Stimulated activated CD4-positive, alpha-beta T cell treated with anti-CD3 and anti-CD28 coated beads, TNF-alpha, amount 100 ng/mL, for 4 hours (primary cell): Measurements from ENCODE around the gene GFM1.

Source experiments
- DNase-seq, 3 experiments: peaks; one replicate each; pipeline ENCODE4 v3.0.0-alpha.2; 2020; ENCODE audit warnings: low read depth in 3 of 3

The GFM1 gene

DNA sequence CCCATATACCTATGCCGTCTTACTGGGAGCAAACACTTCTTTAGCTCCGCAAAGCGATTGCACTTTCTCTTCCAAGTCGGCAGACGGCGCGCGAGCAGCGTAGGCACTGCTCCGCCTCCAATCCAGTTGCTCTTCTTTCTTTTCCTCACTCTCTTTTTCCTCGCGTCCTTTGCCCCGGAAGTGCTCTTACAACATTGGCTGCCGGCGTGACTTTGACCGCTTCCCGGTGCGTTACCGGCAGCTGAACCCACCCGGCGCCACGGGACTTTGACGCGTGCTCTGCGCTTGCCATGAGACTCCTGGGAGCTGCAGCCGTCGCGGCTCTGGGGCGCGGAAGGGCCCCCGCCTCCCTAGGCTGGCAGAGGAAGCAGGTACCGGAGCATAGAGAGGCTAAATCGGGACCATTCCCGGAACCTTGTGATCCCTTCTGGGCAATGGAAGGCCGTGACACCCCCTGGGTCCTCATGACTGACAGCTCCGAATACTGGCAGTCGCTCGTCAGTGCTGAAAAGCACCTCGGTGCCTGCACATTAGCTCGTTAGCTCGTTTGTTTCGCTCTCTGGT, at the start of gene GFM1:
TSS of gene GFM1 (plus strand) at position 183 of the 564 bp plus-strand sequence. CDS start at position 291, 108 bp downstream.
- peak; percentile 61 to 80 (median 76) for DNase-seq

GRCh38 chr3:158600787-158601186, 43.5 kb upstream of the GFM1 start:
- DNase-seq: no peak

DNA sequence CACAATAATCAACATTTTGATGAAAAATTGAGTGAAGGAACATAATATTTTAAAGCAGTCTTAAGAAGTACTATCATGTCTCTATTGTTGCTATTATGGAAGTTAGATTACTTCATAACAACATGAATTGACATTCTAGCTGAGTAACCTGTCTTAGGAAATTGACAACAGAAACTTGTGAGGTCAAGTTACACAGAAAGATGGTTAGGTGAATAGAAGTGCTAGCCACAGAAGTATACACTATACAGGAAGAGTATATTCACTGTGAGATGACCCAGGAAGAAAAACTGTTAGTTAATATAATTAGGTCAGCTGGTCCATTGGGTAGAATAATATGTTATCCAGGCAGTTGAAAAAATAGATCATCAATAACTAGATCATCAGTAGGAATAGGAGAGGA, 42.1 kb upstream of the GFM1 start:
- no peak for DNase-seq

- DNase-seq: no peak
These were observed 26.1 kb upstream of the GFM1 start for GRCh38 chr3:158617982-158618875.

DNA sequence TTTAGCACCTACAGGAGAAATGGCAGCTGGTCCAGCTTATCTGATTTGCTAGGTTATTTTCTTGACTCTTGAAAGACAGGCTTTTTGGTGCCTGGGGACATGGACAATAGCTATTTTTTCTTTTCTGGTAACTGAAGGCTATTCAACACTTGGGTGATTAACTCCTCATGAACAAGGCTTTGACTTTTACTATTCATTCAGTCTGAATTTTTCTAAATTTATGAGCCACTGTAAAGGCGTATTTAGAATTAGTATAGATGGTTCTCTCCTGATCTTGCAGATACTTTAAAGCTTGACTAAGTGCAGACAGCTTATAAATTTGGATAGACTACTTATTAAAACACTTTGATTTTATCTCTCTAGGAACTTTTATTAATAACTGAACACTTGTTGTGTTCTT, 18.4 kb upstream of the GFM1 start:
- no peak for DNase-seq

GRCh38 chr3:158631981-158632380, 12.3 kb upstream of the GFM1 start:
- no peak for DNase-seq

DNA sequence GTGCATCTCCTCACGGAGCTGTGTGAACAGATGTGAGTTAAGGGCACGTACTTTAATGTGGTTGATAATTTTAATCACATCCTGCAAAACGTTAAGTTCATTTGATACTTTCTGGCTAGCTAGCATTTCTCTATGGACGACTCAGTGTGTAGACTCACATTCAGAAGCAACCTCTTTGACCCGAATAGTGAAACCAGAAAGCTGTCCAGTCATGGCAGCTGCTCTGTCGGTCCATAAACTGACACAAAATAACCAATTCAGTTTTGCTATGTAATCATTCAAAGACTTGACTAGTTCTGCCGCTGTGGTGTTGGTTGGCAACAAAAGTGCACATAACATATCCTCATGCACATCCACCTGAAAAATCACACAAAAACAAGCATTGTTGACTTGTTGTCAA, 3.7 kb upstream of the GFM1 start:
- no peak for DNase-seq

DNA sequence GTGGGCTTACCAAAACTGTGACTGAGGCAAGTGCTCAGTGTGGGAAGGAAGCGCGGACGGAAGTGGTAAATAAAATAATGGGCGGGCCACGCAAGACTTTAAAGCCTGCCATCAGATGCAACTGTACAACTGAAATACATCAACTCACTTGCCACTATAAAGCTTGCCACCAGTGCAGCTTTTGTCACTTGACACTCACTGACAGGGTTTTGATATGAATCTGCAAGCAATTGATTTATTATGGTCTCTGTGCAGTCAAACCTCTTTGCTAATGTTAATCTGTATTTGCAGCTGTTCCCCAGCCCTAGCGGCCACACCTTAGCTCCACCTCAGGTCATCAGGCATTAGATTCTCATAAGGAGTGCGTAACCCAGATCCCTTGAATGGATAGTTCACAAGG, 2.3 kb upstream of the GFM1 start:
- no peak for DNase-seq

GRCh38 chr3:158642474-158643210, 1.7 kb upstream of the GFM1 start:
- no peak for DNase-seq

GRCh38 chr3:158649791-158650190, 5.5 kb downstream of the GFM1 start:
- no peak for DNase-seq

GRCh38 chr3:158651192-158651591, 6.9 kb downstream of the GFM1 start:
- no peak for DNase-seq

GRCh38 chr3:158652463-158652862, 8.1 kb downstream of the GFM1 start:
- DNase-seq: no peak

- DNase-seq: no peak
These were observed 14.6 kb downstream of the GFM1 start for GRCh38 chr3:158658889-158659288.

DNA sequence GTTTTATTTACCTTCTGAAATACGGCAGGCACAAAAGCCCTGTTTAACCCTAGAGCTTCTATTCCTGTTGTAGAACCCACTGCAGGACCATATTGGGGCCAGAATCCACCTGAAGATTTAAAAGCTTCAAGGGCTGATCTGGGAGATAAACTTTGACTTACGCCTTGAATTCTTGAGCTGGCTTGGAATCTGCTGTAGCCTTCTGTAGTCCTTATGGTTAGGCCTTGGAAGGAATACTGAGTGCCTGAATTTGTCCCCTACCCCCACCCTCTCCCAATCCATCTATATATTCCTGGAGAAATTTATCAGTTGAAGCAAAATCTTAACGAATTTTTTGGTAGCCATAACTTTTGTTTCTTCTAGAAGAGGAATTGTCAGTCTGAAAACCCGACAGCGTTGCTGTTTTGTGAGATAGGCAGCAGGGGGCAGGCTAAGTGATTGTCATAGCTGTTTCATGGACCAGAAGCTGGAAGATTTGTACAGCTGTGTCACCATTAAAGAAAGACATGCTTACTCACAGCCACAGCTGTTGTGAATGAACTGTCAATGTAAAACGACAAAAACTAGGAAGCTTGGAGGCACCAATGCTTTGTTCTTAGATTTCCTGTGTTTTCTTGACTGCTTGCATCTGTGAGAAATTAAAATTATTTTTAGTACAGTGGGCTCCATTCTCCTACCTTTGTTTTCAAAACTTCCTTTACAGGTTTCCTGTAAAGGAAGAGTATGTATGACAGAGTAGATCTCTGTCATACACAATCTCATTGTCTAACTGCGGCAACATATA, 15.3 kb downstream of the GFM1 start:
- DNase-seq: peak in 2 of 3 experiments; percentile 9 to 18

GRCh38 chr3:158660711-158661110, 16.4 kb downstream of the GFM1 start:
- DNase-seq: no peak

- DNase-seq: no peak
These were observed 18.9 kb downstream of the GFM1 start for GRCh38 chr3:158663246-158663645.

GRCh38 chr3:158663832-158664231, 19.5 kb downstream of the GFM1 start:
- DNase-seq: no peak

DNA sequence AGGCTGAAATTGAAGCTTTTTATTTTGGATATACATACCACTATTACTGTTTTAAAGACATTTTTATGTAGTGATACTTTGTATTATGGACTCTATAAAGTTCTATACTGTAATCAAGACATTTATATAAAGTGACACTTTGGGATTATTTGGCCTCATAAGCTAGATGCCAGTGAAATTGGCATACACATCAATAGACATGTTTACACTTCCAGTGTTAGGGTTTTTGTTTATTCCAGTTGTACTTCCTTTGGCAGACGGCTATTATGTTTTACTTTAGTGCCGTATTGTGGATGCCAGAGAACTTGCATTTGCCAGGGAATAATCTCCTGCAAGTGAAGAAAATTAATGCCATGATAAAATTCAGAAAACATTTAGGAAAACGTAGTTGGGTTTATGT, 22.1 kb downstream of the GFM1 start:
- no peak for DNase-seq

DNA sequence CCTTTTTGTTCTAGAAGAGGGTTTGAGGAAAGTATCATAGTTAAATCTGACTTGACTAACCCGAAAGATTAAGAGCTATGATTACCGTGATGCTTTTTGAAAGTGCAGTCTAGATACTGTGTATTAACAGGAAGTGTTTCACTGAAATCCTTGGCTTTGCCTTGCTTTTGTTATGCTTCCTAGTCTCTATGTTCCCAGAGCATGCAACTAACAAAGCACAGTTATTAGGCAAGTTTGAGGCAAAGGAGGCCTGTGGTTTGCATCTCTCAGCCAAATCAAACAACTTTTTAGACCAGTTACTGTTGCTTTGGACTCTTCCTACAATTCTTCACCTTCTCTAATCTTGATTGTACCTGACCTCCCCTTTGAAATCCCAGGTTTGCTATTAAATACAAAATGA, 24.2 kb downstream of the GFM1 start:
- no peak for DNase-seq

DNA sequence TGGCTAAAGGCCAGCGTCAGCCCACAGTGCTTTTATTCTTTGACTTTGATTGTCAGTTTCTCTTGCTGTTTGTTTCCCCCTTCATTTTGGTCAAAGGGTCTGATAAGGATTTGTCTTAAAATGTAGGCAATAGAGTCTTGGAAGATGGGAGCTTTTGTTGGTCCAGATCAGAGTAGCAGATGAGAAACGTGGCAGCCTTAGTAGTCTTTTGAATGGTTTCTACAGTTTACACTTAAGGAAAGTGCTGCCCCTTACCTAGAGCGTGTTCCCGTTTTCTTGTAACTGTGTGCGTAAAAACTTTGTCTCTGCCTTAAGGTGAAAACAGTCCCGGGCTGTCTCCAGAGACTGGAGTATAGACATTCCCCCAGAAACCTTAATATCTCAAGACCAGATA, 27.5 kb downstream of the GFM1 start:
- DNase-seq: no peak

DNA sequence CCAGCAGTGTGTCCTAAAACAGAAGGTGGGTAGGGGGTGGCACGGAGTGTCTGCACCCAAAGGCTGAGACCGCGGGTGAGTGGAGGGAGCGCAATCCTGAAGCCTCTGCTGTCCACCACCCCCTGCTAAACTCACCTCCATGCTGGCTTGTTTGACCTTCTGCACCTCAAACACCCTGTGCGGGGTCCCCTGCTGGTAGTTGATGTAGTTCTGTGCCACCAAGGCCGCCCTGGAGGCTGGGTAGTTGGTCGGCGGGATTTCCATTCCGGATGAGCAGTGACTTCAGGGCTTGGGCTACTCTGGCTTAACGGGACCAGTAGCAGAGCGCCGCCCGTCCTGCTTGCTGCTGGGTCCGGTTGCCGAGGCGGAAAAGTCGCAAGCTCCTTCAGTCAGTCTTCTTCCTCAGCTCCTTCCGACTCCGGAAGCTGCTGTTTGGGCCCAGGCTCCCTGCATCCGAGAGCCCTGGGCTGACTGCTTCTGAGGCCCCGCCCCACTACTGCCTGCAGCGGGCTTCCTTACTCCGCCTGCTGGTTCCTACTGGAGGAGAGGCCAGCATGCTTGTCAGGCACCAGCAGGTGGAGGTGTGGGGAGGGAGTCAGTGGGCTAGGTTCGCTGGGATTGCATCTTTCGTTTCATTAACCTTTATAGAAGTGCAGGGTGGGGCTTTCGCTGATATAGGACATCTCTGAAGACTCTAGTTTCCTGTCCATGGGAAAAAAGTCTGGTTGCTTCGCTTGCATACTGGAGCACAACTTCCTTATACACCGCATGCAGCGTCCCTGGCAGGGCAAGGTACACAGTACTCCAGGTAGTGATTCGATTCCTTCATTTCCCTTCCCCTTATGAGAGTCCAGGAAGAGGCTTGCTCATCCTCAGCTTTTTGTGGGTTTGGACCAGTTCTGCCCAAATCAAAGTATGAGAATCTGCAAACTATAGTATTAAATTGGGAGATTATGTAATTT, 28.2 kb downstream of the GFM1 start, which contains the start of gene LXN:
TSS of gene LXN (minus strand) at position 434 of the 962 bp plus-strand sequence. CDS start at position 264, 170 bp downstream.
- DNase-seq: peak; percentile 31 to 53 (median 53)
